Sigmoid colon (tissue), 4 donors: ENCODE results near the gene CTDP1.

ENCODE experiments used
- EP300 ChIP-seq, 4 donors: sonication (generic); formaldehyde crosslinking; IDR thresholded peaks; one replicate each; pipeline ENCODE4 v1.6.1; 2017; ENCODE audit warnings: antibody characterized with exemption in 4 of 4
- POLR2AphosphoS5 ChIP-seq, 4 donors: sonication (generic); formaldehyde crosslinking; IDR thresholded peaks; one replicate each; pipeline ENCODE4 v1.6.1; 2017; ENCODE audit warnings: antibody characterized with exemption in 4 of 4
- TF ChIP-seq, protein P1 (sequence below), 4 experiments: fragments of 450-650 bp in 3 of 4; fragments of 200-600 bp in 1 of 4; IDR thresholded peaks; one replicate each; pipeline ENCODE4 v1.5.1; 2016 to 2019; ENCODE audit warnings: antibody characterized with exemption in 4 of 4, mild to moderate bottlenecking in 3 of 4, moderate library complexity in 2 of 4

DNA sequence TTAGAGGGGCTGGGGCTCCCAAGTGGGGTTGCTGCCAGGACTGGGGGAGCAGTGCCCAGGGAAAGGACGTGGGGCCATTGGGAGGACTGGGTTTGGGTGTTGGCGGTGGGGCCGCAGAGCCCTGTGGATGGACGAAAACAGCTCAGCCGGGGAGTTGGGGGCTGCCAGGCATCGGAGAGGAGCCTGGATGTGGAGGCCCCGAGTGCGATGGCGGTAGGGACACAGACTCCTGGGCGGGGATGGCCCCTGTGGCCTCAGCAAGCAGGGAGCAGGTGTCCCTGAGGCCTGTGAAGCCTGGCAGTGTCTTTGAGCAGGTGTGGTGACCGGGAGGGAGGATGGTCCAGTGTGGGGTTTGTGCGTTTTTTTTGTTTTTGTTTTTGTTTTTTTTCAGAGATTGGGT, 13.3 kb downstream of the CTDP1 start:
- TF ChIP-seq, protein P1, sequence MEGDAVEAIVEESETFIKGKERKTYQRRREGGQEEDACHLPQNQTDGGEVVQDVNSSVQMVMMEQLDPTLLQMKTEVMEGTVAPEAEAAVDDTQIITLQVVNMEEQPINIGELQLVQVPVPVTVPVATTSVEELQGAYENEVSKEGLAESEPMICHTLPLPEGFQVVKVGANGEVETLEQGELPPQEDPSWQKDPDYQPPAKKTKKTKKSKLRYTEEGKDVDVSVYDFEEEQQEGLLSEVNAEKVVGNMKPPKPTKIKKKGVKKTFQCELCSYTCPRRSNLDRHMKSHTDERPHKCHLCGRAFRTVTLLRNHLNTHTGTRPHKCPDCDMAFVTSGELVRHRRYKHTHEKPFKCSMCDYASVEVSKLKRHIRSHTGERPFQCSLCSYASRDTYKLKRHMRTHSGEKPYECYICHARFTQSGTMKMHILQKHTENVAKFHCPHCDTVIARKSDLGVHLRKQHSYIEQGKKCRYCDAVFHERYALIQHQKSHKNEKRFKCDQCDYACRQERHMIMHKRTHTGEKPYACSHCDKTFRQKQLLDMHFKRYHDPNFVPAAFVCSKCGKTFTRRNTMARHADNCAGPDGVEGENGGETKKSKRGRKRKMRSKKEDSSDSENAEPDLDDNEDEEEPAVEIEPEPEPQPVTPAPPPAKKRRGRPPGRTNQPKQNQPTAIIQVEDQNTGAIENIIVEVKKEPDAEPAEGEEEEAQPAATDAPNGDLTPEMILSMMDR (IDR thresholded peaks at IDR 0.05): no peak
- TF ChIP-seq EP300 (IDR thresholded peaks at IDR 0.05) (no peak), POLR2AphosphoS5 (IDR thresholded peaks at IDR 0.05) (no peak)
